ENCODE data around the gene NELL2.
"Not testable (repeated sequence)": the region's sequence is repeated elsewhere in the genome, so short reads cannot be mapped to it uniquely, and the experiment has no call there.

The NELL2 gene

GRCh38 chr12:44875954-44876543 lies at the start of gene NELL2:
Gene NELL2, minus strand, starts transcription at chr12:44876315. Its CDS starts 446 bp downstream, at chr12:44875869.
- no peak for DNase-seq (ENCODE audit: low spot score)

GRCh38 chr12:44921736-44922135 lies 45.6 kb upstream of the NELL2 start:
- DNase-seq (ENCODE audit: low spot score) = no peak

GRCh38 chr12:44917141-44917540 lies 41.0 kb upstream of the NELL2 start:
- no peak for DNase-seq (ENCODE audit: low spot score)

- DNase-seq (ENCODE audit: low spot score) = no peak
Measured at GRCh38 chr12:44915958-44916357, 39.8 kb upstream of the NELL2 start.

GRCh38 chr12:44904321-44904720 lies 28.2 kb upstream of the NELL2 start:
- DNase-seq (ENCODE audit: low spot score) = no peak

- DNase-seq (ENCODE audit: low spot score) = not testable (repeated sequence)
Measured at GRCh38 chr12:44898108-44898507, 22.0 kb upstream of the NELL2 start.

GRCh38 chr12:44889926-44890325 lies 13.8 kb upstream of the NELL2 start:
- no peak for DNase-seq (ENCODE audit: low spot score)

- no peak for DNase-seq (ENCODE audit: low spot score)
Measured at GRCh38 chr12:44889162-44889561, 13.0 kb upstream of the NELL2 start.

GRCh38 chr12:44885902-44886301 lies 9.8 kb upstream of the NELL2 start:
- DNase-seq (ENCODE audit: low spot score) = no peak

- DNase-seq (ENCODE audit: low spot score) = no peak
Measured at GRCh38 chr12:44881197-44881596, 5.1 kb upstream of the NELL2 start.

GRCh38 chr12:44876544-44877410 lies 662 bp upstream of the NELL2 start:
- no peak for DNase-seq (ENCODE audit: low spot score)

- no peak for DNase-seq (ENCODE audit: low spot score)
Measured at GRCh38 chr12:44875417-44875953, 630 bp downstream of the NELL2 start.

- DNase-seq (ENCODE audit: low spot score) = no peak
Measured at GRCh38 chr12:44874981-44875416, 1.1 kb downstream of the NELL2 start.

- DNase-seq (ENCODE audit: low spot score) = no peak
Measured at GRCh38 chr12:44873898-44874297, 2.2 kb downstream of the NELL2 start.

GRCh38 chr12:44869503-44869902 lies 6.6 kb downstream of the NELL2 start:
- no peak for DNase-seq (ENCODE audit: low spot score)

GRCh38 chr12:44863867-44864266 lies 12.2 kb downstream of the NELL2 start:
- DNase-seq (ENCODE audit: low spot score) = no peak

GRCh38 chr12:44859998-44860689 lies 16.0 kb downstream of the NELL2 start:
- no peak for DNase-seq (ENCODE audit: low spot score)

- no peak for DNase-seq (ENCODE audit: low spot score)
Measured at GRCh38 chr12:44858226-44858855, 17.8 kb downstream of the NELL2 start.

GRCh38 chr12:44852483-44852882 lies 23.6 kb downstream of the NELL2 start:
- DNase-seq (ENCODE audit: low spot score) = no peak

GRCh38 chr12:44851586-44851985 lies 24.5 kb downstream of the NELL2 start:
- no peak for DNase-seq (ENCODE audit: low spot score)

GRCh38 chr12:44848703-44849085 lies 27.4 kb downstream of the NELL2 start:
- DNase-seq (ENCODE audit: low spot score) = no peak

All from COLO829 (cell line).